Parathyroid adenoma (tissue), 2 donors: ENCODE data around the gene CALY.
"Not testable (repeated sequence)": the region's sequence is repeated elsewhere in the genome, so short reads cannot be mapped to it uniquely, and the experiment has no call there.

Experiments
- H2AFZ ChIP-seq: fragments of 300-600 bp; sonication (generic); one replicate; pipeline ENCODE4 v1.7.0; 2017; ENCODE audit warnings: antibody characterized with exemption, mild to moderate bottlenecking
- H3K27ac ChIP-seq: fragments of 300-600 bp; sonication (generic); one replicate; pipeline ENCODE4 v1.7.0; 2017
- H3K27me3 ChIP-seq: fragments of 300-600 bp; sonication (generic); one replicate; pipeline ENCODE4 v1.7.0; 2017; ENCODE audit warnings: low read length; ENCODE audit not compliant: control insufficient read depth, insufficient read depth
- H3K36me3 ChIP-seq: fragments of 300-600 bp; sonication (generic); one replicate; pipeline ENCODE4 v1.7.0; 2017; ENCODE audit warnings: low read length; ENCODE audit not compliant: control insufficient read depth, insufficient read depth
- H3K4me1 ChIP-seq: fragments of 300-600 bp; sonication (generic); one replicate; pipeline ENCODE4 v1.7.0; 2017; ENCODE audit warnings: control low read depth
- H3K4me2 ChIP-seq: fragments of 300-600 bp; sonication (generic); one replicate; pipeline ENCODE4 v1.7.0; 2017; ENCODE audit warnings: low read length
- H3K4me3 ChIP-seq: fragments of 300-600 bp; sonication (generic); one replicate; pipeline ENCODE4 v1.7.0; 2017; ENCODE audit warnings: low read depth, low read length
- H3K79me2 ChIP-seq: fragments of 300-600 bp; sonication (generic); one replicate; pipeline ENCODE4 v1.7.0; 2017; ENCODE audit warnings: control low read depth
- H3K9ac ChIP-seq: fragments of 300-600 bp; sonication (generic); one replicate; pipeline ENCODE4 v1.7.0; 2017; ENCODE audit warnings: mild to moderate bottlenecking
- H3K9me3 ChIP-seq: fragments of 300-600 bp; sonication (generic); one replicate; pipeline ENCODE4 v1.7.0; 2017; ENCODE audit warnings: low read length; ENCODE audit not compliant: control insufficient read depth
- TF ChIP-seq, protein P1 (sequence below): fragments of 300-600 bp; sonication (generic); IDR thresholded peaks from one replicate; pipeline ENCODE4 v1.7.0; 2017; ENCODE audit warnings: antibody characterized with exemption, mild to moderate bottlenecking
- donor health status: primary hyperparathyroidism.

The CALY gene

DNA sequence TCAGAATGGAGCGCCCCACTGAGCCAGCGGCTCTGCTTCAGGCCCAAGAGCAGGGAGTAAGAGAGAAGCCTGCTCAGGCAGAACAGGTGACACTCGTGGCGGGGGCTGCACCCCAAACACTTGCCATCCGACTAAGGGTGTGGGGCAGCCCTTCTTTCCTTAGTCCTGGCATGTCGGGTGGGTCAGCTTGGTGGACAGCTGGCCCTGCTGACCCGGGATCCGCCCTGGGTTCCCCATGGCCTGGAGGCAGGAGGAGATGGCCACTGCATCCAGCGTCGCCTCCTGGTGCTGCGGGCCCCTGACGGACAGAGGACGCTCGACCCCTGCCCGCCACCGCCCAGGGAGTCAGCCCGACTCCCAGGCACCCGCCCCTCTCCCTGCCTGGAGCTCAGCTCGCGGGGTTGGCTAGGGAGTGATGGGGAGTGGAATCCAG, 41.1 kb upstream of the CALY start:
- H3K4me2 ChIP-seq: peak overlapping the region; percentile 99
- H3K79me2 ChIP-seq: no peaks in the 10 kb centered on the region
- no peaks in the 10 kb centered on the region for H3K4me1 ChIP-seq
- TF ChIP-seq, protein P1, sequence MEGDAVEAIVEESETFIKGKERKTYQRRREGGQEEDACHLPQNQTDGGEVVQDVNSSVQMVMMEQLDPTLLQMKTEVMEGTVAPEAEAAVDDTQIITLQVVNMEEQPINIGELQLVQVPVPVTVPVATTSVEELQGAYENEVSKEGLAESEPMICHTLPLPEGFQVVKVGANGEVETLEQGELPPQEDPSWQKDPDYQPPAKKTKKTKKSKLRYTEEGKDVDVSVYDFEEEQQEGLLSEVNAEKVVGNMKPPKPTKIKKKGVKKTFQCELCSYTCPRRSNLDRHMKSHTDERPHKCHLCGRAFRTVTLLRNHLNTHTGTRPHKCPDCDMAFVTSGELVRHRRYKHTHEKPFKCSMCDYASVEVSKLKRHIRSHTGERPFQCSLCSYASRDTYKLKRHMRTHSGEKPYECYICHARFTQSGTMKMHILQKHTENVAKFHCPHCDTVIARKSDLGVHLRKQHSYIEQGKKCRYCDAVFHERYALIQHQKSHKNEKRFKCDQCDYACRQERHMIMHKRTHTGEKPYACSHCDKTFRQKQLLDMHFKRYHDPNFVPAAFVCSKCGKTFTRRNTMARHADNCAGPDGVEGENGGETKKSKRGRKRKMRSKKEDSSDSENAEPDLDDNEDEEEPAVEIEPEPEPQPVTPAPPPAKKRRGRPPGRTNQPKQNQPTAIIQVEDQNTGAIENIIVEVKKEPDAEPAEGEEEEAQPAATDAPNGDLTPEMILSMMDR: no peak
- H3K36me3 ChIP-seq: no peaks in the 10 kb centered on the region
- H3K27ac ChIP-seq: no peak overlapping the region
- peak overlapping the region; percentile 86 for H2AFZ ChIP-seq
- no peaks in the 10 kb centered on the region for H3K9me3 ChIP-seq
- no peaks in the 10 kb centered on the region for H3K27me3 ChIP-seq
- H3K9ac ChIP-seq: no peak overlapping the region
- peak overlapping the region; percentile 80 for H3K4me3 ChIP-seq

DNA sequence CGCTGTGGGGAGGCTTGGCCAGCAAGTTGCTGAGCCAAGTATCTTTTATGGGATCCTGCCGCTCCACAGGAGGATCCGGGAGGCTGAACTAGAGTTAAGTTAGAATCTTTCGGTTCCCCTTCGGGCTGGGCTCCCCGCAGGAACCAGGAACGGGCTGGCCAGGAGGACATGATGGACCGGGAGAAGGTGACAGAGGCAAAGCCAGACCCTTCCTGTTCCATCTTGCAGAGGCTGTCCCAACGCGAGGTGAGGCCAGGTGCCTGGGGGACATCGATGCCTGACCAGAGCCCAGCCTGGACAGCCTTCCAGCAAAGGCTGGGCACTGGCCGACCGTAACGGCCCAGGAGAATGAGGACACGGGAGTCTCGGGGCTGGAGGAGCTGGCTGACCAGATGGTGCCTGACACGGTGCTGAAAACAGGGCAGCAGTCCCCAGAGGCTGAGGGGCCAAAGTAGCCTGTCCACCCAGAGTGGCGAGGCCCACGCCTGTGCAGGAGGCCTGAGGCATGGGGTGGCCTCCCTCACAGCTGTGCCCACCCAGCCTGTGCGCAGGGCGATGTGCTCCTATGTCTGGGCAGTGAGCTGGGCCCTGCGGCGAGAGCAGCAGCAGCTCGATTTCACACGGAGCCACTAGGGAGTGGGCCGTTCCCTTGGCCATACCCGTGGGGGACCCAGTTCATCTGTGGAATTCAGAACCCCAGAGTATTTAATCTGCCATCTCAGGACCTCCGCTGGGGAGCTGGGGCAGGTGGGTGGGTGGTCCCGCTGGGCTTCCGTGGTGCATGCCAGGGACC, 40.5 kb upstream of the CALY start:
- no peak overlapping the region for H3K4me3 ChIP-seq
- no peak overlapping the region for H3K27ac ChIP-seq
- no peaks in the 10 kb centered on the region for H3K36me3 ChIP-seq
- no peak overlapping the region for H3K9ac ChIP-seq
- H3K27me3 ChIP-seq: no peaks in the 10 kb centered on the region
- no peaks in the 10 kb centered on the region for H3K4me1 ChIP-seq
- TF ChIP-seq, protein P1: no peak
- no peak overlapping the region for H3K4me2 ChIP-seq
- H3K79me2 ChIP-seq: no peaks in the 10 kb centered on the region
- H2AFZ ChIP-seq: no peak overlapping the region
- no peaks in the 10 kb centered on the region for H3K9me3 ChIP-seq

- H2AFZ ChIP-seq, H3K9ac ChIP-seq, H3K27ac ChIP-seq, H3K4me2 ChIP-seq, H3K27me3 ChIP-seq, H3K79me2 ChIP-seq, H3K9me3 ChIP-seq, H3K4me1 ChIP-seq, H3K4me3 ChIP-seq, H3K36me3 ChIP-seq: not testable (repeated sequence)
Observed at GRCh38 chr10:133376183-133376582, 39.5 kb upstream of the CALY start.

DNA sequence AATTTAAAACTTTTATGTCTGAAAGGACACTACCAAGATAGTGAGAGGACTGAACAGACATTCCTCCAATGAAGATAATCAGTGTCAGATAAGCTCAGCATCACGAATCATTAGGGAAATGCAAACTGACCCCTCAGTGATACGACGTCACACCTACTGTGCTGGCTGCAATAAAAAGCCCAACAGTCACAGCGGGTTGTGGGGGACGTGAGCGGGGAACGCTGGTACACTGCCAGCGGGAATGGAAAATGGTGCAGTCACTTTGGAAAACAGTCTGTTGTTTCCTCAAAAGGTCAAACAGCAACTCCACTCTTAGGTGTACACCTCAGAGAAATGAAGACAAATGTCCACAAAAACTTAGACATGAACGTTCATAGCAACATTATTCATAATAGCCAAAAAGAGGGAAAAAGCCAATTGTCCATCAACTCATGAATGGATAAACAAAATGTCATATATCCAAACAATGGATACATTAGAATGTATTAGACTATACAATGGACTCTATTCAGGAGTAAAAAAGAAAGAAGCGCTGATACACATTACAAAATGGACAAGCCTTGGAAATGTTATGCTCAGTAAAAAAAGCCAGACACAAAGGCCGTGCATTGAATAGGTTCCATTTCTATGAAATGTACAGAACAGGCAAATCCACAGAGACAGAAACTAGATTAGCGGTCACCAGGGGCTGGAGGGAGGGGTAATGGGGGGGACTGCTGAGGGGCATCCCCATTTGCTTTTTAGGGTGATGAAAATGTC, 38.8 kb upstream of the CALY start:
- Histone ChIP-seq H3K4me3 (no peak overlapping the region), H3K4me2 (no peak overlapping the region), H3K4me1 (no peaks in the 10 kb centered on the region), H3K9ac (no peak overlapping the region), H3K36me3 (no peaks in the 10 kb centered on the region), H3K27me3 (no peaks in the 10 kb centered on the region), H3K79me2 (no peaks in the 10 kb centered on the region), H3K9me3 (no peaks in the 10 kb centered on the region), H2AFZ (no peak overlapping the region), H3K27ac (no peak overlapping the region)
- TF ChIP-seq, protein P1: no peak
